Thyroid gland (tissue), 4 donors: ENCODE measurements around the gene ZKSCAN5. TPM values are rescaled to one million over a fixed set of nuclear protein-coding genes. Genes with fewer than 3 reads are reported as not detected.

Source experiments
- DNase-seq, 2 donors: peaks; one replicate each; pipeline ENCODE4 v3.0.0-alpha.2; 2019
- H3K27ac ChIP-seq, 3 donors: fragments of 200-600 bp; sonication (generic); 1 replicate in 2 of 3; 2 replicates in 1 of 3; pipeline ENCODE4 v1.5.1; 2016 to 2019; ENCODE audit warnings: mild to moderate bottlenecking in 1 of 3, moderate library complexity in 1 of 3
- H3K27me3 ChIP-seq: fragments of 200-600 bp; sonication (generic); one replicate; pipeline ENCODE4 v1.5.1; 2019
- H3K36me3 ChIP-seq, 2 donors: fragments of 200-600 bp; sonication (generic); one replicate each; pipeline ENCODE4 v1.5.1; 2016 to 2019
- H3K4me1 ChIP-seq, 2 donors: fragments of 200-600 bp; sonication (generic); one replicate each; pipeline ENCODE4 v1.5.1; 2017 to 2019
- H3K4me3 ChIP-seq, 3 donors: fragments of 200-600 bp; sonication (generic); replicated peaks in 1 of 3; 1 replicate in 2 of 3; 2 replicates in 1 of 3; pipeline ENCODE4 v1.5.1; 2016; ENCODE audit warnings: mild to moderate bottlenecking in 1 of 3
- H3K9me3 ChIP-seq: fragments of 200-600 bp; sonication (generic); one replicate; pipeline ENCODE4 v1.5.1; 2017
- POLR2A ChIP-seq, 2 donors: fragments of 450-650 bp; IDR thresholded peaks; one replicate each; pipeline ENCODE4 v1.6.1; 2017; ENCODE audit warnings: antibody characterized with exemption in 2 of 2, mild to moderate bottlenecking in 2 of 2, moderate library complexity in 1 of 2
- WGBS, 2 donors: methylation state at CpG; one replicate each; pipeline ENCODE4 v1.1.5; 2017; 5-methylcytosine and 5-hydroxymethylcytosine counted together
- intact Hi-C: fragments of 100-400 bp; cut with DNase I; formaldehyde crosslinking; loops from one replicate; pipeline ENCODE4 v1.15.1; 2023
- total RNA-seq, 4 donors: library from RNA; depleted of rRNA; stranded (reverse); fragments of >200 nt; gene quantifications; one replicate each; pipeline ENCODE4 v1.2.3, GENCODE V29; 2016
- TF ChIP-seq, protein P1 (sequence below), 6 experiments: fragments of 200-600 bp in 3 of 6; fragments of 450-650 bp in 3 of 6; sonication (generic) in 3 of 6; IDR thresholded peaks; one replicate each; pipeline ENCODE4 v1.5.1; 2016 to 2019; ENCODE audit warnings: antibody characterized with exemption in 6 of 6, mild to moderate bottlenecking in 2 of 6, inconsistent platforms in 1 of 6, moderate library complexity in 1 of 6

Gene ZKSCAN5
- total RNA-seq, 4 donors from 2014 or later: 8.7 to 14.1 (median 9.7) TPM

DNA sequence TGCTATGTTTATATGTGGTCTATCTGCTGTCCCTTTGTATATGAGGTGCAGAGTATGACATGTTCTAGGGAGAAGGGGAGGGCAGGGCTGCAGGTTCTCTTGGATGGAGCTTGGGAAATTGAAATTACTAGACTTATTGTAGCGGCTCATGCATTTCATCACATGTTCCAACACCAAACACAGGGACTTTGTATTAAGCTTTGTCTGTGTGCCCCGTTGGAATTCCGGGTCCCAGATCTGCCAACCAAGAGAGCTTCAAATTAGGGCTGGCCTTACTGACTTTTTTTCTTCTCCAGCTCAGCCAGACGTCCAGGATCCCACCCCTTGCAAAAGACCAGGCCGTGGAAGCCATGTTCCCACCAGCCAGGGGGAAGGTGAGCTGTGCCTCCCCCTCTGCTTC lies 28.4 kb upstream of the ZKSCAN5 start:
- WGBS, 2 donors: 85 to 88% methylated on average over 5 of the region's 5 CpGs
- no peak for DNase-seq
- intact Hi-C loops: no loop called here

DNA sequence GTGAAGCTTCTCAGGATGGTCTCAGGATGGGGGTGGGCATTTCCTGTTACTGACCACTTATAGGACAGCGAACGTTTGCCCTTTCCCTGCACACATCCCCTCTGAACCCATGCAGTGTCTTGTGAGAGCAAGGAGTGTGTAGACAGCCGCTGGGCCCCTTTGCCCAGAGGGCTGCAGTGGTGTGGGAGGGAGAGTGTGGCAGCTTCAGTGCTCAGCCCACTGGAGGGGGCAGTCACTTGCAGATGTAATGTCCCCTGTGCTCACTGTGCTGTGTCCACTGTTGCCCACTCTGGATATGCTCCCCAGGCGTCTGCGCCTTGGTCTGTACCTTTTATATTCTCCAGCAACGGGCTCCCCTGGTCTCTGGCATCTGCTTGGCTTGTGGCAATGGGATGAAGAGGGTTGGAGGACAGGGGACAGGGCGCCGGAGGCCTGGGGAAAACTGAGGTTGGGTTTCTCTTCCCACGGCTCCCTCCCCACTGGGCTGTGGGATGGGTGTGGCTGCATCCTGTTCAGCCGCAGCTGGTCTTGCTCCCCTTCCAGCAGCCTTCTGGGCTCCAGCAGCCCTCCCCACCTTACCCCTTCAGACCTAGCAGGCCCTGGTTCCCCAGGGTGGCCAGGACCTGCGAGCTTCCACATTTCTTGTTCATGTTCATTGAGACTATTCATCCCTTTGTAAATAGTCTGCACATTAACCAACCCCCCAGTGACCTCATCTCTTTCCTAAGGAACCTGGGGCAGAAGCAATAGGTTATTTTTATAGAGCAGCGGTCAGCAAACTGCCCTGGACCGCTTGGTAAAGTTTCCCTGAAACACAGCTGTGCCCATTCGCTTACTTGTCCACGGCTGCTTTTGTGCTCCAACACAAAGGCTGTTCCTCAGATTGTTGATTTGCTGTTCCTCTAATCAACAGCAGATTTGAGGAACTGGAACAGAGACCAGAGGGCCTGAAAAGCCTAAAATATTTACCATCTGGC lies 25.7 kb upstream of the ZKSCAN5 start:
- Histone ChIP-seq H3K4me1 (peaks cover 0 to 2% of the 10 kb centered on the region in 2 donors), H3K36me3 (peaks cover 0 to 9% of the 10 kb centered on the region in 2 donors), H3K4me3 (no peak overlapping the region), H3K27me3 (no peaks in the 10 kb centered on the region), H3K9me3 (no peaks in the 10 kb centered on the region), H3K27ac (no peak overlapping the region)
- 76 to 85% methylated on average over 12 to 15 of the region's 15 CpGs for WGBS, 2 donors
- intact Hi-C loops: no loop called here
- TF ChIP-seq, protein P1, sequence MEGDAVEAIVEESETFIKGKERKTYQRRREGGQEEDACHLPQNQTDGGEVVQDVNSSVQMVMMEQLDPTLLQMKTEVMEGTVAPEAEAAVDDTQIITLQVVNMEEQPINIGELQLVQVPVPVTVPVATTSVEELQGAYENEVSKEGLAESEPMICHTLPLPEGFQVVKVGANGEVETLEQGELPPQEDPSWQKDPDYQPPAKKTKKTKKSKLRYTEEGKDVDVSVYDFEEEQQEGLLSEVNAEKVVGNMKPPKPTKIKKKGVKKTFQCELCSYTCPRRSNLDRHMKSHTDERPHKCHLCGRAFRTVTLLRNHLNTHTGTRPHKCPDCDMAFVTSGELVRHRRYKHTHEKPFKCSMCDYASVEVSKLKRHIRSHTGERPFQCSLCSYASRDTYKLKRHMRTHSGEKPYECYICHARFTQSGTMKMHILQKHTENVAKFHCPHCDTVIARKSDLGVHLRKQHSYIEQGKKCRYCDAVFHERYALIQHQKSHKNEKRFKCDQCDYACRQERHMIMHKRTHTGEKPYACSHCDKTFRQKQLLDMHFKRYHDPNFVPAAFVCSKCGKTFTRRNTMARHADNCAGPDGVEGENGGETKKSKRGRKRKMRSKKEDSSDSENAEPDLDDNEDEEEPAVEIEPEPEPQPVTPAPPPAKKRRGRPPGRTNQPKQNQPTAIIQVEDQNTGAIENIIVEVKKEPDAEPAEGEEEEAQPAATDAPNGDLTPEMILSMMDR (IDR thresholded peaks at IDR 0.05): no peak
- no peak for TF ChIP-seq POLR2A (IDR thresholded peaks at IDR 0.05)
- DNase-seq: no peak

More for the DNA sequence above, 28.4 kb upstream of the ZKSCAN5 start:
- Histone ChIP-seq H3K27ac (no peak overlapping the region), H3K4me1 (peaks cover 3 to 8% of the 10 kb centered on the region in 2 donors), H3K27me3 (no peaks in the 10 kb centered on the region), H3K9me3 (no peaks in the 10 kb centered on the region), H3K36me3 (peaks cover 0 to 4% of the 10 kb centered on the region in 2 donors), H3K4me3 (no peak overlapping the region)
- TF ChIP-seq POLR2A (IDR thresholded peaks at IDR 0.05): no peak
- TF ChIP-seq, protein P1 (IDR thresholded peaks at IDR 0.05): no peak

DNA sequence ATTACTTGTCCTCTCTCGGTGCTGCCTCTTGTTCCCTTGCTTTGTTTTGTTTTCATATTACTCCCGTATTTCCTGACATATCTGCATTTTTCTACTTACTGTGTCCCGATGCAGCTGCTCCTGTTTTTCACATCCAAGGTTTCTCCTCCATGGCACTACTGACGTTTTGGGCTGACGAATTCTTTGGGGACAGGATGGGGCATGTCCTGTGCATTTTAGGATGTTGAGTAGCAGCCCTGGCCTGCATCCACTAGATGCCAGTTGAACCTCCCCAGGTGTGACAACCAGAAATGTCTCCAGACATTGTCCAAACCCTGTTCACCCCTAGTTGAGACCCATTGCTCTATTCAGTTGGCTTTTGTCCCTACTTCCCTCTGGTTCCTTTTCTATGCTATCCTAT lies 19.4 kb upstream of the ZKSCAN5 start:
- no peak overlapping the region for H3K27ac ChIP-seq
- 85 to 91% methylated on average over 5 of the region's 5 CpGs for WGBS, 2 donors
- H3K9me3 ChIP-seq: no peaks in the 10 kb centered on the region
- intact Hi-C loops: no loop called here
- no peaks in the 10 kb centered on the region for H3K27me3 ChIP-seq
- no peak for TF ChIP-seq POLR2A (IDR thresholded peaks at IDR 0.05)
- TF ChIP-seq, protein P1 (IDR thresholded peaks at IDR 0.05): no peak
- H3K4me1 ChIP-seq: no peaks in the 10 kb centered on the region
- no peak overlapping the region for H3K4me3 ChIP-seq
- peaks cover 0 to 9% of the 10 kb centered on the region in 2 donors for H3K36me3 ChIP-seq
- no peak for DNase-seq

DNA sequence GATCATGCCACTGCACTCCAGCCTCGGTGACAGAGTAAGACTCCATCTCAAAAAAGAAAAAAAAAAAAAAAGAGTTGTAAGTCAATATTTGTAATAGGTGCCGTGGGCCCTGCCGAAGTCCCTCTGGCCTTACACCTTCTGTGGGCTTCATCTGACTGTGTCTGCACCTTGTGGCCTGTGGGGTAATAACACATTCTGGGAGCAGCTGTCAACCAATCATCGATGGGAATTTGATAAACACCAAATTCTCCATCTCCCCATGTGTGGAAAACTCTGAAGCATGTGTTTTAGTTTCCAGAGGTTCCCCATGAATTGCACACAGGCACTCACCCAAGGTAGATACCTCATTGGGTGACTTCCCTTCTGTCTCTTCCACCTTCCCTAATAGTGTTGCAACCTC lies 15.2 kb upstream of the ZKSCAN5 start:
- H3K9me3 ChIP-seq: no peaks in the 10 kb centered on the region
- no peaks in the 10 kb centered on the region for H3K27me3 ChIP-seq
- peaks cover 13 to 15% of the 10 kb centered on the region in 2 donors for H3K36me3 ChIP-seq
- no peak overlapping the region for H3K27ac ChIP-seq
- DNase-seq: no peak
- no peaks in the 10 kb centered on the region for H3K4me1 ChIP-seq
- no peak overlapping the region for H3K4me3 ChIP-seq
- TF ChIP-seq, protein P1 (IDR thresholded peaks at IDR 0.05): no peak
- no peak for TF ChIP-seq POLR2A (IDR thresholded peaks at IDR 0.05)
- intact Hi-C loops: no loop called here
- 93 to 97% methylated on average over 4 of the region's 4 CpGs for WGBS, 2 donors

DNA sequence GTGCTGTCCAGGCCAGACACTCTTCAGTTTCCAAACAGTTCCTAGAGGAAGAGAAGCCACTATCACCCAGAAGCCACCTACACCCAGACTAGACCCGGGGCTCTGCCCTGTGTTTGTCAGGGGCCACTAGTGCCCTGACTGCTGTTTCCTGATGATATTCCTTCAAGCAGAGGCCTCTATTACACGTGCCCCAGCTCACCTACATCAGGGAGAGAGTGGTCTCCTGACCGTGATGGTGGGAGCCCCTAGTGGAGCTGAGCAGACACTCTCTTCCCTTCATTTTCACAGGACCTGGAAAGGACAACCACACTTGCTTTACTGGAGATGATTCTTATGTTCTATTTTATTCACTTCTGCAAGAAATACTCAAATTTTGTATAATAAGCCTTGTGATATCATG lies 13.6 kb upstream of the ZKSCAN5 start:
- no peaks in the 10 kb centered on the region for H3K9me3 ChIP-seq
- H3K27ac ChIP-seq: no peak overlapping the region
- DNase-seq: no peak
- no peaks in the 10 kb centered on the region for H3K4me1 ChIP-seq
- TF ChIP-seq POLR2A (IDR thresholded peaks at IDR 0.05): no peak
- TF ChIP-seq, protein P1 (IDR thresholded peaks at IDR 0.05): no peak
- H3K4me3 ChIP-seq: no peak overlapping the region
- intact Hi-C loops: no loop called here
- WGBS, 2 donors: 46 to 68% methylated on average over 2 to 3 of the region's 3 CpGs
- H3K27me3 ChIP-seq: no peaks in the 10 kb centered on the region
- H3K36me3 ChIP-seq: peaks cover 21 to 26% of the 10 kb centered on the region in 2 donors
